HL-60 (cell line): ENCODE data around the gene DOCK10.

Experiments
- DNase-seq, 2 experiments: peaks; one replicate each; pipeline ENCODE4 v3.0.0-alpha.2; 2010 to 2020; ENCODE audit warnings: low read depth in 1 of 2, low spot score in 1 of 2
- H3K27ac ChIP-seq: fragments of 250-450 bp; sonication (Bioruptor Pico); replicated peaks from 2 replicates; pipeline ENCODE4 v1.5.1; 2020; ENCODE audit warnings: mild to moderate bottlenecking, moderate library complexity
- H3K27me3 ChIP-seq: fragments of 250-450 bp; sonication (Bioruptor Pico); 2 replicates; pipeline ENCODE4 v1.5.1; 2021; ENCODE audit warnings: mild to moderate bottlenecking, moderate library complexity; ENCODE audit not compliant: insufficient read depth, poor library complexity, severe bottlenecking
- H3K4me3 ChIP-seq: replicated peaks from 2 replicates; pipeline ENCODE4 v1.5.1; 2011; ENCODE audit warnings: mild to moderate bottlenecking, control low read depth, low read length; ENCODE audit not compliant: insufficient read depth
- GABPA ChIP-seq: IDR thresholded peaks from 2 replicates; pipeline ENCODE4 v1.6.1; 2012; ENCODE audit warnings: low read depth
- POLR2AphosphoS5 ChIP-seq: IDR thresholded peaks from 2 replicates; pipeline ENCODE4 v1.6.1; 2012; ENCODE audit warnings: low read depth
- SPI1 ChIP-seq: IDR thresholded peaks from 2 replicates; pipeline ENCODE4 v1.6.1; 2012; ENCODE audit warnings: low read depth, mild to moderate bottlenecking, borderline replicate concordance
- TF ChIP-seq, protein P1 (sequence below): IDR thresholded peaks from 2 replicates; pipeline ENCODE4 v1.6.1; 2012; ENCODE audit warnings: low read depth; ENCODE audit not compliant: insufficient replicate concordance
- TF ChIP-seq, protein P2 (sequence below): IDR thresholded peaks from one replicate; pipeline ENCODE4 v1.5.1; 2011; ENCODE audit warnings: low read length, control low read depth, inconsistent platforms; ENCODE audit not compliant: insufficient read depth

Gene DOCK10

DNA sequence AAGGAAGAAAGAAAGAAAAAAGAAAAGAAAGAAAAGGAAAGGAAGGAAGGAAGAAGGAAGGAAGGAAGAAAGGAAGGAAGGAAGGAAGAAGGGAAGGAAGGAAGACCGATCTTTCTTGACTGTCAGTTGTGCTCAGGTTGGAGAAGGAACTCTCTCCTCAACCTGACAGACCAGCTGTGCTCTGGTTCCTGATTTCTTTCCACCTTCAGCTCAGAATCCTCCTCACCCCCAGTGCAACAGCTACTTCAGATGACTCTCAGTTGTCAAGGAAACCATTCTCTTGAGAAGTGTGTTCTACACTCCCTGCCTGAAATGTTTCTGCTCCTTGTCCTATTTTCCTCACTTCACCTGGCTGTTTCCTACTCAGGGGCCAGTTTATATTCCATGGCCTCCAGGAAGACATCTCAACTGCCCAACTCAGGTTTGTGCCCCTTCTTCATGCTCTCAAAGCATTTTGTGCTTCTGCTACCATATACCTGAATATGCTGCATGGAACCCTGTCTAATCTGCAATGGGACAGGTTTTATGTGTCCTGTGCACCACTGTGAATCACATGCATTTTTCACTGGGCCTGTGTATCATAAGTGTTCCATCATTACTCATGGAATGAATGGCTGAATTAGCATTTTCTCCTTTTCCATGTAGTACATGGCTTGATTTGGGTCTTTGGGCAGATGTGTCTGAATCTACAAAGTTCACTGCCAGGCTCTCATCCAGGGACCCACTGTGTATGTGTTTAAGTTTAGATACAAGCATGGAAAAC is 32.8 kb upstream of the DOCK10 start:
- no peak overlapping the region for H3K27ac ChIP-seq
- H3K27me3 ChIP-seq: peaks cover 5% of the 10 kb centered on the region
- TF ChIP-seq SPI1: no peak
- no peak for TF ChIP-seq POLR2AphosphoS5
- TF ChIP-seq, protein P1, sequence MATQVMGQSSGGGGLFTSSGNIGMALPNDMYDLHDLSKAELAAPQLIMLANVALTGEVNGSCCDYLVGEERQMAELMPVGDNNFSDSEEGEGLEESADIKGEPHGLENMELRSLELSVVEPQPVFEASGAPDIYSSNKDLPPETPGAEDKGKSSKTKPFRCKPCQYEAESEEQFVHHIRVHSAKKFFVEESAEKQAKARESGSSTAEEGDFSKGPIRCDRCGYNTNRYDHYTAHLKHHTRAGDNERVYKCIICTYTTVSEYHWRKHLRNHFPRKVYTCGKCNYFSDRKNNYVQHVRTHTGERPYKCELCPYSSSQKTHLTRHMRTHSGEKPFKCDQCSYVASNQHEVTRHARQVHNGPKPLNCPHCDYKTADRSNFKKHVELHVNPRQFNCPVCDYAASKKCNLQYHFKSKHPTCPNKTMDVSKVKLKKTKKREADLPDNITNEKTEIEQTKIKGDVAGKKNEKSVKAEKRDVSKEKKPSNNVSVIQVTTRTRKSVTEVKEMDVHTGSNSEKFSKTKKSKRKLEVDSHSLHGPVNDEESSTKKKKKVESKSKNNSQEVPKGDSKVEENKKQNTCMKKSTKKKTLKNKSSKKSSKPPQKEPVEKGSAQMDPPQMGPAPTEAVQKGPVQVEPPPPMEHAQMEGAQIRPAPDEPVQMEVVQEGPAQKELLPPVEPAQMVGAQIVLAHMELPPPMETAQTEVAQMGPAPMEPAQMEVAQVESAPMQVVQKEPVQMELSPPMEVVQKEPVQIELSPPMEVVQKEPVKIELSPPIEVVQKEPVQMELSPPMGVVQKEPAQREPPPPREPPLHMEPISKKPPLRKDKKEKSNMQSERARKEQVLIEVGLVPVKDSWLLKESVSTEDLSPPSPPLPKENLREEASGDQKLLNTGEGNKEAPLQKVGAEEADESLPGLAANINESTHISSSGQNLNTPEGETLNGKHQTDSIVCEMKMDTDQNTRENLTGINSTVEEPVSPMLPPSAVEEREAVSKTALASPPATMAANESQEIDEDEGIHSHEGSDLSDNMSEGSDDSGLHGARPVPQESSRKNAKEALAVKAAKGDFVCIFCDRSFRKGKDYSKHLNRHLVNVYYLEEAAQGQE: no peak
- TF ChIP-seq, protein P2, sequence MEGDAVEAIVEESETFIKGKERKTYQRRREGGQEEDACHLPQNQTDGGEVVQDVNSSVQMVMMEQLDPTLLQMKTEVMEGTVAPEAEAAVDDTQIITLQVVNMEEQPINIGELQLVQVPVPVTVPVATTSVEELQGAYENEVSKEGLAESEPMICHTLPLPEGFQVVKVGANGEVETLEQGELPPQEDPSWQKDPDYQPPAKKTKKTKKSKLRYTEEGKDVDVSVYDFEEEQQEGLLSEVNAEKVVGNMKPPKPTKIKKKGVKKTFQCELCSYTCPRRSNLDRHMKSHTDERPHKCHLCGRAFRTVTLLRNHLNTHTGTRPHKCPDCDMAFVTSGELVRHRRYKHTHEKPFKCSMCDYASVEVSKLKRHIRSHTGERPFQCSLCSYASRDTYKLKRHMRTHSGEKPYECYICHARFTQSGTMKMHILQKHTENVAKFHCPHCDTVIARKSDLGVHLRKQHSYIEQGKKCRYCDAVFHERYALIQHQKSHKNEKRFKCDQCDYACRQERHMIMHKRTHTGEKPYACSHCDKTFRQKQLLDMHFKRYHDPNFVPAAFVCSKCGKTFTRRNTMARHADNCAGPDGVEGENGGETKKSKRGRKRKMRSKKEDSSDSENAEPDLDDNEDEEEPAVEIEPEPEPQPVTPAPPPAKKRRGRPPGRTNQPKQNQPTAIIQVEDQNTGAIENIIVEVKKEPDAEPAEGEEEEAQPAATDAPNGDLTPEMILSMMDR: no peak
- no peak for TF ChIP-seq GABPA
- no peak for DNase-seq
- no peak overlapping the region for H3K4me3 ChIP-seq

DNA sequence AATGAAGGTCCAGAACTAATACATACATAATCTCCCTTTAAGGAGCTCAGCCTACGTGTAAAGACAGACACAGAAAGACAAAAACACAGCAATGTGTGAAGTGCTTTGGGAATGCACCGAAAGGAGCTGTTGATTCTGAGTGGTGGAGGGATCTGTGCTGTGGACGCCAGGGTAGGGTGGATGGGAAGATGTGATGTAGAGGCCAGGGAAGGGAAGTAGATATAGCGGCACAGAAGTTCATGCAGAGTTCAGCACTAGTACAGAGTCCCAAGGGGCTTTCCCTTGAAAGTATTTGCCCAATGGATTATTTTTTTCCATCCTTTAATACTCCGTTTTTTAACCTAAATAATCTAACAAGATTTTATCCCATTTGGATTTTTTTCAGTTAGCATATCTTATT is 32.1 kb upstream of the DOCK10 start:
- DNase-seq: no peak
- TF ChIP-seq, protein P1: no peak
- TF ChIP-seq, protein P2: no peak
- no peak for TF ChIP-seq SPI1
- TF ChIP-seq GABPA: no peak
- H3K27ac ChIP-seq: no peak overlapping the region
- H3K27me3 ChIP-seq: peaks cover 5% of the 10 kb centered on the region
- H3K4me3 ChIP-seq: no peak overlapping the region

DNA sequence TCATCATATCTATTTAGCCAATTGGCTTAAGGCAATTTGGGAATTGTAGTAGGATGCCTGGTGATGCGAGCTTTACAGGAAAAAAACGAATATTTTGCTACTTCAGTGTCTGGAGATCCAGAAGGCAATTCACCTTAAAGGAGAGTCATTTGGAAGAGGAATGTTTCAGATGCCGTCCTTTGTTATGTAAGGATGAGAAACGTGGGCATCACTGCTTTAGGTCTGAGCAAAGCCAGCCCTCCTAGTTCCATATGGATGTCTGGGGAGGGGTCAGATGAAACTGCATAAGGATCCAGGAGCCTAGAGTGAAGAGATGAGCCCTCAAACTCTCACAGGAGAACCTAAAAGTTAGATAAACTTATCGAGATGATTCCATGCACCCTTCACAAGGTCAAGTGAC is 30.9 kb upstream of the DOCK10 start:
- Histone ChIP-seq H3K4me3 (no peak overlapping the region), H3K27me3 (peaks cover 5% of the 10 kb centered on the region), H3K27ac (no peak overlapping the region)
- DNase-seq: no peak
- no peak for TF ChIP-seq POLR2AphosphoS5
- no peak for TF ChIP-seq SPI1
- TF ChIP-seq, protein P1: no peak
- TF ChIP-seq GABPA: no peak
- TF ChIP-seq, protein P2: no peak
